HG02938 (cell line): ENCODE measurements around the gene TTLL5.

Source experiments
- ATAC-seq: cut with Tn5 transposase; IDR thresholded peaks from one replicate; pipeline ENCODE4 v1.9.1; 2021; ENCODE audit warnings: mild to moderate bottlenecking, moderate library complexity; ENCODE audit not compliant: unreplicated experiment

TTLL5 gene

DNA sequence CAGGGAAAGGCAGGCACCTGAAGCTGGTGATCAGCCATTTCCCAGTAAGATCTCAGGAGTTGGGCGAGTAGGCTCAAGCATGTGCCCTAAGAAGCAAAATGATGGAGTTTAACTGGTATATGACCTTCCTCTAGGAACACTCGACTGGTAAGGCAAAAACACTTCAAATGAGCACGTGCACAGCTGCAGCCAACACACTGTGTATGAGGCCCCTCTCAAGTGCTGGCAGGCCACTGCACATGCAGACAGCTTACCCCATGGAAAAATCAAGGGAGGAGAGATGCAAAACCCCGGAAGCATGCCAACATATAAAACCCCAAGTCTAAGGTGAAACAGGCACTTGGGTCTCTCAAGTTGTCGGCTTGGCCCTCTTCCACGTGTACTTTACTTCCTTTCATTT lies 39.2 kb downstream of the TTLL5 start:
- ATAC-seq, result no peak

DNA sequence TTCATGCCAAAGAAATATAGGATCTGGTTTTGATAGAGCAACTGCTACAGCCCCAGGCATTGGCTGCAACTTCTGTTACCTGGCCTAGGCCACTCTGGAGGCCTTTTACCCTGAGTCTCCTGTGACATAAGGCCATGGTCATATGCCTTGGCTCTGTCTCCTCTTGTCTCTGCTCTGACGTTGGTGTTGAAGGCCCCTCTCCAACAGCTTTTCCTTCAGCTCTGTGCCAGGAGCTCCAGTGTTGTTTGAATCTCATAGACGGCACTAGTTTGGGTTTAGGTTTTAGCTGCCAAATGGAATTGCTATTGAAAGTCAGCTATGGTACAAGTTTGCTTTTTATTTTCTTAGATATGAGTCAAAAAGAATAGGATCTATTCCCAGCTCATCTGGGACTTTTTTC lies 41.1 kb downstream of the TTLL5 start:
- no peak for ATAC-seq

DNA sequence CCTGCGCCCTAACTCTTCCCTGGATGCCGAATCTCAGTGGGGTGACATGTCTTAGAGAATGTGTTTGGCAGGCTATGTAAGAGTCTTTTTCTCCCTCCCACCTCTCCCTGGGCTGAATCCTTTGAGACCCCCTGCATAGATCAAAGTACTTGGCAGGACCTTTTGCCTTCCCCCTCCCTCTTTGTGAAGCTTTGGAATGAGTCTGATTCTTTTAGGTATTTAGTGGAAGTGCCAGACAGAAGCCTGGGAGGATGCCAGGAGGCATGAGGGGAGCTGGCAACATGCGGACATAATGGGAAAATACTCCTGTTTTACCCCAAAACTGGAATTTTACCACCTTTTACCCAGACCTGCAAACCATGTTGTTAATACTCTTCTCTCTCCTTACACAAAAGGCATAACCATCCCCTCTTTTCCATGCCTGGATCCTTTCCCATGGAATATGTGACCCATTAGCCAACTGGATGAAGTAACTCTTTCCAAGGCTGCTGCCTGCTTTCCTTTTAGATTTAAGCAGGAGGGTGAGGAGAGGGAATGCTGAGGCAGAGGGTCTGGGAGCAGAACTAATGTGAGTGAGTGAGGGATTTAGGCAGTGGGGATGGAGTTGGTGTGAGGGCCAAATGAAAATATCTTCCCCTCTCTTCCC lies 41.7 kb downstream of the TTLL5 start:
- no peak for ATAC-seq

DNA sequence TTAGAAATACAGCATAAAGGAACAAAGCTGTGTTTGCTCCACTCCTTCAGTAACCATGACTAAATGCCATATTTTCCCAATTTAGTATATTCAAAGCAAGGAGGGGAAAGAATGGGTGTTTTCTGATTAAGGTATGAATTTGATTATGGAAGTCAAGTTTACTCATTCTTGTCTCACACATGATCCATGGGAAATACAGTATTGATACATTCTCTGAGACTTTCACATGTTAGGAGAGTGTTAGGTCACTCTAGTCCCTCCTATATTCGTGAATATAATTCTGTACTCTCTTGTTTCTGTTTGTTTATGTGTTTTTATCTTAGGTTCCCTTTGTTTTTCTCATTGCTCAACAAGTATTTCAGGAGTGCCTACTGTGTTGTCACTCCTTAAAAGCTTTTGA lies 42.4 kb downstream of the TTLL5 start:
- no peak for ATAC-seq

DNA sequence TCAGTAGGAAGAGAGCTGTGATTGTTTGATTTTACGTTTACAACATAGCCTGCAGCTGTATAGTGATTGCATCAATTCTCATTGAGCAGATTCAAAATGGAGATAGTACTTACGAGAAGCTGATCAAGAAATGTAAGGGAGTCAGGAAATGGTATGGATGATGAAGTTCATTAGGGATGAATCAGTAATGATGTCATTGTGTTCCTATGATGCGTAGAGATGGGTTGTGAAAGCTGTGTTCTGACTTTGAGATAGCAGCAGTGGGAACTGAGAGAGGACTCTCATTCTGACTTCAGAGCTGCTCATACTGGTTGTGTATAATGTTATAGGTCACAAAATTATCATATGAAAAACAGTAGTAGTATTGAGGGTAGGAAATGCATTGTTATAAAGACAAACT lies 44.0 kb downstream of the TTLL5 start:
- no peak for ATAC-seq

DNA sequence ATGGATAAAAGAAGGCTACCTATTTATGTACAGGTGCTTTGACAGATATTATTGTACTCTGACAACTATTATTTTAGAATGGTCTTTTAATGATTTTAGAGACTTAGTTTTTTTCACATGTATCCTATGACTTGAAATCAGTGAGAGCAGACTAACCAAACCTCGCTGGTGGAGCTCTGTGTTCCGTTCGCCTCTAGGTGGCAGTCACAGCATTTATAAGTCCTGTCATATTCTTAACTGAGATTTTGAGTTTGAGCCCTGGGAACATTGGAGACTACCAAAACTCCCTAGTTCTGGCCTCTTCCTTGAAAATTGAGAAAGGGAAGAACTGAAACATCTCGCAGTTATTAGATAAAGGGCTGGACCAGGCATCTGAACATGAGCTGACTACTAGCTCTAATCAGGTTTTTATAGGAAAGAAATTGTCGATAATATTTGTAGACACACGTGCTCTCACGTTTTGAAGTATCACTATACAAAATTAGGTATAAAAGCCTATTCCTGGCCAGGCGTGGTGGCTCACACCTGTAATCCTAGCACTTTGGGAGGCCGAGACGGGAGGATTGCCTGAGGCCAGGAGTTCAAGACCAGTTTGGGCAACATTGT lies 48.3 kb downstream of the TTLL5 start:
- ATAC-seq, result no peak

DNA sequence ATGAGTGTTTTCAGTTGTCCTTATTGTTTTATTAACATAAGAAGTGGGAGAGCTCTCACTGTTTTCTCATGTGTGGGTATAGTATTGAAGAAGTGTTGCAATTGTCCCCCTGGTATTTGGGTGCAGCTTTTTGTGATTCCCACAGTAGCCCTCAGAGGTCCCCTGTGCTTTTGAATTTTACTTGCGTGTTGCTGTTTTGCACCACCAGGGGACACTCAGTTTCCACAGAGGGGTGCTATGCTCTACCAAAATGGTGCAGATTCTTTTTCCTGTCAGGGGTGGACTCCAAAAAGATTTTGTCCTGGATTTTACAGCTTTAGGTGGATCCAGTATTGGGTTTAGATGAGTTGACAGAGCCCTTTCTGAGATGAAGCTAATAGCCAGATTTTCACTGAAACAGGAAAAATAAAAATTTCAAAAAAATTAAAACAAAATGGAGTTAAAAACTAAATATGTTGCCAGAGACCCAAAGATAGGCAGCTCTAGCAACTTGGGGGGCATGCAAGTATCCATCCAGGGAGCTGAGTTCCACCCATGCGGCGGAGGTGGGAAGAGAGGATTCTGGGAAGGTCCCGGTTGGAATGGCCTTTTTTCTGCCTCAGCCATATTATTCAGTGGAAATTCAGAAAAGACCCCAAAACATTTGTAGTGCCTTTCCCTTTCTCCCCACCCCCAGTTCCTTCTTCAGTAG lies 50.2 kb downstream of the TTLL5 start:
- ATAC-seq, result no peak

DNA sequence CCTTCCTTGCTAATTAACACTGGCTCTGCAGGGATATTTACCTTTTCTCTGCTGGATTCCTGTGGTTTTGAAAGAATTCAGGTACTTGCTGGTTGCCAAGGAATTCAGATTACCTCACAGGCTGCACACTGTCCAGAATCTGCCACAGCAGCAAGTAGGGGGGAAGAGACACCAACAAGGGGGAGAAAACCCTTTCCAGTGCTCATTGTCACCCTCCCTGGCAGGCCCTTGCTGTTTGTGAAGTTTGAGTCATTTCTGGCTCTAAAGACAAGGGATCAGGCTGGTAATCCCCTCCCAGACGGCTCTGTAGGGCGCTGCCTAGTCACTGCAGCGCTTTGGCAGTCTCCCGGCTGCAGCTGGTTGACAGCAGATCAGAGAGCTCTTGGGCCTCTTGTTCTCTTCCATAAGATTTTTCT lies 50.8 kb downstream of the TTLL5 start:
- no peak for ATAC-seq

DNA sequence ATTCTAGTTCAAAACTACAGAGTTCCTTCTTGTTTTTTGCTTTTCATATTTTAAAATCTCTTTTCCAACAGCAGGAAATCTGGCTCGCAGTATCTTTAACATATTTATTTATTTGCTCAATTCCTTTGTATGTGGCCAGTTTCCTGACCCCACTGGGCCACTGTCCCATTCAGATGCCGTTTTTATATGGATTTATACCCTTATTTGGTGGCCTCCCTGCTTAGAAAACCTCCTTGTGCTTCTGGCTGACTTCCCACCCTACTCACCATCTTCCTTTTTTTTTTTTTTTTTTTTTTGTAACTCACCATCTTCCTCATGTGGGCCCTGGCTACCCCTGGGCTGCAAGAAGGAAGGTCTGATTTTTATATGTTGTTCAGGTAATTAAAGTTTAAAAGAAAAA lies 53.9 kb downstream of the TTLL5 start:
- ATAC-seq, result no peak

DNA sequence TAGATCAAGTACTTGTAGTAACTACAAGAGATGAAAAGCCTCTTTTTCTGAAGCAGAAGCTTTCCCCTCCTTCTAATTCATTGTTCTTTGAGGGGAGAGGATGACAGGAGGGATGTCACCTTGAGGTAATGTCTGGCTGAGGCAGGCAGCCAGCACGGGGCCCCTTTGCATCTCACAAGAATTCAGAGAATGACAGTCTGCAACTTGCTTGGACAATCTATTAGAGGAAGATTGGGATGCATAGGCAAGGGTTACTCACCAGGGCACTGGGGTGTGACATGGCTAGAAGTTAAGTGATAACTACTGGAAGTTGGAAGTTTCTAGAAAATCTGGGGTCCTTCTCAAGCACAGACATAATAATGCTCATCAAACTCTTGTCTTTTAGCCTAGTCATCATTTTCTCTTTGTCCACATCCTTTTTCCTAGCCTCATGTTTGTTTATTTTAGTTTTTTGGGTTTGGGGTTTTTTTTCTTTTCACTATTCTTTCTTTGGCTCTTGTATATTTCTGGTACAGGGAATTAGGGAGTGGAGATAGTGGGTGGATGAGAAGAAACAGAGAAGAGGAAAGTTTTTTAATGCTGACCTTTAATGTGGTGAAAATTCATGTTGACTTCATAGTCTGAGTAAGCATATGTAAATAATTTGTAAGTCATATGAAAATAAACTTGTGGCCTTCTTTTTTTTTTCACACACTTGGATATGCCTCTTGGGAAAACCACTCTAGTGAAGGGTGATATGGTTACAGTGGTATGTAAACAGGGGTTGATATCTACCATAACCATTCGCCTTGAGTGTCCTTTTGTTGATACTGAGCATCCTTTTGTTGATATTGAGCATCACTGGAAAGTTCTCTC lies 55.1 kb downstream of the TTLL5 start:
- no peak for ATAC-seq

DNA sequence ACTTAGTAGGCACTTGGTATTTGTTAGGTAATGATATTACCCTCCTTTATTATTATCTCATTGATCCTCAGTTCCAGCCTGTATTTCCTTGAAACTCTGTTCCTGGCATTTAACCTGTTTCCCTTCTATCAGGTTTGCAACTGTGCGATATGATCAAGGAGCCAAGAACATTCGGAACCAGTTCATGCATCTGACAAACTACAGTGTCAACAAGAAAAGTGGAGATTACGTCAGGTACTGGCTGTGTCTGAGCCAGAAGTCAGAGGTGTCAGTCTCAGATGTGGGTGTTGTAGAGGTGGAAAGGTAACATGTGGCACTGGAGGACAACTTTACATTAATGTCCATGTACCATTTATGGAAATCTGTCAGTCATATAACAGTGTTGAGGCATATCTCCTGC lies 56.7 kb downstream of the TTLL5 start:
- no peak for ATAC-seq

DNA sequence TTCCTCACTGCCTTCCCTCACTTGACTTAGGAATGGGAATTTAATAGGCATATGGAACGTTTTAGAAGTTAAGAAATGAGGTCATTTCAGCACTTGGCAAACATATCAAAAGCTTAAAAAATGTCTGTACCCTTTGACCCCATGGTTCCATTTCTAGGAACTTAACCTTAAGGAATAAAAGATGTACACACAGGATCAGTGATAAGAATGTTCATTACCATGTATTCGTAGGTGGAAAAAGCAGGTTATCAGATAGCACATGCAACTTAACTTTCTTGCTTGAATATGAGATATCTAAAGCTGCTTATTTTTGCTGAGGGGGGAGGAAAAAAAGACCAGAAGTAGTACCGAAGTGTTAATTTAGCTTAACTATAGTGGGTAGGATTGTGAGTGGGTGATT lies 57.2 kb downstream of the TTLL5 start:
- ATAC-seq, result no peak

DNA sequence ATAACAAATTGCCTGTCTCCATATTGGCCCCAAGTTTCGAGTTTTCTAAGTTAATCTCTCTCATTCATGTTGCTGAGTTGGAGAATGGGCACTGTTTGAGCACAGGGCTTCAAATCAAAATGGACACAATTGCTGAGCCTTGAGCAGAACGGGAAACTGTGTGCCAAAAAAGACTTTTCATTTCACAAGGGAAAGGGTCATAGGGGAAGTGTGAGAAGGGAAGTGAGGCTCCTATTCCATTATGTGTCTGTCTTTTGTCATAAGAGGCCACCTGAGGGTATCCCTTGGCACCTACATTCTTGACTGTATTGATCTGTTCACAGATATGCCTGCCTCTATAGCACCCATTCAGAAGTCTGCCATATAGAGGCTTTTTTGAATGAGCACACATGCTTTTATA lies 59.1 kb downstream of the TTLL5 start:
- ATAC-seq, result no peak

DNA sequence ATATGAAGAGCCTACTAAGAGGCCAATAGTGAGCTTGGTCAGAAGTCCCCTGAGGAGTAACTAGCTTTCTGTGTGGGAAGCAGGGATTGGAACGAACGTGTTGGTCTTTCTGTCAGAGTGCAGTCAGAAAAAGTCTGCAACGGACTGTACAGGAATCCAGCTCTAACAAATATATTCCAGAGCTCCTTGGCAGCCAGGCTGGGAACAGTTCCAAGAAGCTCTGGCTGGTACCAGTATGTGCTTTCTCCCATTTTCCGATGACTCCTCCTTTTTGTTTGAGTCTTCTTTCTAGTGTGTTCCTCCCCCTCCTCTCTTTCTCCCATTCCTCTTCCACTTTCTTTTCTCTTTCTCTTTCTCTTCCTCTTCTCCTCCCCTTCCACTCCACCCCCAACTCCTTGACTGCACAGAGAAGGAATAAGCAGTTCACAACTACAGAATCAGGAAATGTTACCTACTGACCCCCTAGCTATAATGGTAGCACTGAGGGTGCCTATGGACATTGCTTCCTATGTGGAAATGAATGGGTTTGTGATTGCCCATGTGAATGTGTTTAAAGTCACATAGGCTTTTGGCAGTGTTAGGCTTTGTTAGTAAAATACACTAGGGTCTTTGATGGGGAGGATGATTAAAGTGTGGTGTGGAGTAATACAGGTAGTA lies 59.9 kb downstream of the TTLL5 start:
- no peak for ATAC-seq

DNA sequence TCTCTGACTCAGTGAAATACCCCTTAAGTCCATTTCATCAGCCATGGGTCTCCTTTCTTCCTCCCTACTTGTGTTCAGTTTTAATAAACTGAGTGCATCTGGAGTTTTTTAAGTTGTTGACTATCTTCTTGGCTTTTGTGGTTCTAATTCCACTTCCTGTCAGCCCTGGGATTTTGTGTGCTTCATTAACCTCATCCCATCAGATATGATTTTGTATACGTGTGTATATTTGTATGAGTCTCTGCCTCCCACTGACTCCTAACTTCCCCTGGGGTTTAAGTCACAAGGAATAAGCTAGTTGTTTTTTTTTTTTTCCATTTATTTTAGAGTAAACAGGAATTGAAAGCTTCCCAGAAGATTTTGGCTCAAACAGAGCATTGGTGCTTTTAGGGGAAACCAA lies 62.7 kb downstream of the TTLL5 start:
- no peak for ATAC-seq

DNA sequence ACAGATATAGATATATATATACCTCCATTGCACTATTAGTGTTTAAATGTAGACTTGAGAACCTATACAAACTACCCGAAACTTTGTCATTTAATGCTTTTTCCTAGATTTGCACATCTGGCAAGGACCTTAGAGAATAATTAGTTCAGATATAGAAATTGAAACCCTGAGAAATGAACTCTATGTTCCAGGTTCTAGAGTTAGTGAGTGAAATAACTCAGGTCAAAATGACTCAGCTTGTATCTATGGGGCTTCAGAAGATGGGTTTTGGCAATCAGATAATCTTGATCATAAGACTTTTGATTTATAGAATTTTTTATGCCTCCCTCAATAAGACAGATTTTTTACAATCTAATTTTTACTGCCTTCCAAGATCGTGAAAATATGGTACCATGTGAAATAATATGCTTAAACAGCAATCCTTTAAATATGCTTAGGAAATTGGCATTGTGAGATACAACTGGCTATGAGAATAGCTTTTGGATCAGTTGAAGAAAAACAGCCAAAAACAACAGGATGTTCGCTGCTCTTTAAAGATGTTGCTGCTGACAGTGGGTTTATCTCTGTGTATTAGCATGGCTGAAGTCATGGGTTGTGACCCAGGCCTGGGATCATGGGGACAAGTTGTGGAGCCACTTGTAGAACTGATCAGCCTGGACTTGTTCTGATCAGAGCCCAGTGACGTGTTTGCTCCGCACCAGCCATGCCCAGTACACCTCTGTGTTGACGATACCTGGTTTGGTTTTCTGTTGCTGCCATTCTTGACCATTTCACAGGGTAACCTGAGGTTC lies 63.6 kb downstream of the TTLL5 start:
- ATAC-seq, result no peak

DNA sequence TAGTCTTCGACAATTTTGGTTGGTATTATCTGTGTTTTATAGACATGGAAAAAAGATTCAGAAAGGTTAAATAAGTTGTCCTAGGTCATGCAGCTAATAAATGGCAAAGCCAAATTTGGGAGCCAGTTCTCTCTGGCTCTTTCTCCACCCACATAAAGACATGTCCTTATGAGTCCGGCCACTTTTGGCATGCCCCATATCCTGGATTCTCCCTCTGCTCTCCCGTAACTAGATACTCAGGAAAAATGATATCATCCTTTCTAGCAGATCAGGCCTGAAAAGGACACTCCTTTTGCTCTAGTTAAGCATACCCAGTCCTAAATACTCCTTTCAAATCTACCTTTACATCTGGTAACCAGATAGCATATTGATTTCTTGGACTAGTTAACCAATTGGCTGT lies 64.4 kb downstream of the TTLL5 start:
- no peak for ATAC-seq

DNA sequence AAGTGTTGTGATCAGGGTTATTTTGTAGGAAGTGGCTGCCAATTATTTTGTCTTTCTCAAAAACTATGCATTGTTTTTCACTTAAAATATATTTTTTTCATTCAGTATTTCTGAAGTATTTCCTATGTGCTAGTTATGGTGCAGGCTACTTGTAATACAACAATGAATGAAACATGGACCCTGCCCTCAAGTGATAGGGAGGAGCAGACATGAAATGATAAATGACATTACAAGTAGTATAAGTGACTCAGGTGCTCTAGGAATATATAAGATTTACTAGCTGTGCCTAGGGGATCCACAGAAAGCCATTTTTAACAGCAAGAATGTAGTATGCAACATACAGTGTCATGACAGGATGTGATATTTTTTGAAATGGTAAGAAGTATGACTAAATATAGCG lies 65.3 kb downstream of the TTLL5 start:
- ATAC-seq, result no peak

DNA sequence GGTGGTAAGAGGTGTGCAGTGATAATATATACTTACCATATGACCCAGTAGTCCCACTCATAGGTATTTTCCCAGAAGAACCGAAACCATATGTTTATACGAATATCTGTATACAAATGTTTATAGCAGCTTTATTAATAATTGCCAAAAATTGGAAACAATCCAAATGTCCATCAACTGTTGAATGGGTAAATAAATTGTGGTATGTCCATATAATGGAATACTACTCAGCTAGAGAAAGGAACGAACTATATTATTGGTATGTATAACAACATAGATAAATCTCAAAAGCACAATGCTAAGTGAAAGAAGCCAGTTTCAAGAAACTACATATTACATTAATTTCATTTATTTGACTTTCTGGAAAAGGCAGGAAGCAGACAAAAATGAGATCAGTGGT lies 66.1 kb downstream of the TTLL5 start:
- no peak for ATAC-seq

DNA sequence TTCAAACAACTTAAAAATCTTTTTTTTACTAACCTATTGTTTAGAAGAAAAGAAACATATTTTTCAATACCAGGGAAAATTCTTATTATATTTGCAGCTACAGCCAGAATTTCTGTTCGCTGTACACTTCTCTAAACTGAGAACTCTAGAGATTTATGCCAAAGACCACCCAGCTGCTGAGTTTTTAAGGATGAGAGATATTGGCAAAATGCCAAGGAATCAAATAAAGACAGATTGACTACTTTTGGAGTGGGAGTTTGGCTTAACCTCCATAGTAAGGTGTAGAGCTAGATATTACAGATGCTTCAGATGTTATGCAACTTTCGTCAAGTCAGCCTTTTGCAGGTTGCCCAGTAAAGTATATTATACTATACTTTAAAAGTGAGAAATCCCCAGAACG lies 71.8 kb downstream of the TTLL5 start:
- ATAC-seq, result no peak
